A549 (cell line): ENCODE results near the gene P3R3URF. TPM values are rescaled to one million over a fixed set of nuclear protein-coding genes. Genes with fewer than 3 reads are reported as not detected.

ENCODE experiments used
- ATAC-seq, 2 experiments: fragments of 200-7000 bp in 1 of 2; fragments of >200 bp in 1 of 2; cut with Nextera tagmentation in 1 of 2; cut with Tn5 transposase in 1 of 2; 3 replicates each; pipeline versions ENCODE4 v1.8.0 to v1.9.1; 2018 to 2020; ENCODE audit warnings: mild to moderate bottlenecking in 1 of 2, moderate library complexity in 1 of 2
- CTCF ChIA-PET: fragments of 300-600 bp; sonication (Branson Sonifier 250); formaldehyde crosslinking; extraction: SDS; loops from one replicate; lab custom pipeline; 2021; ENCODE audit warnings: antibody characterized with exemption, inconsistent platforms; lab: Yijun Ruan, JAX
- POLR2A ChIA-PET: fragments of 350-600 bp; formaldehyde crosslinking; extraction: SDS; loops from one replicate; lab custom pipeline; 2021; ENCODE audit warnings: antibody characterized with exemption, inconsistent platforms; lab: Yijun Ruan, JAX
- DNase-seq, 2 experiments: peaks; one replicate each; pipeline versions ENCODE4 v3.0.0 to v3.0.0-alpha.2; 2011 to 2016; ENCODE audit warnings: low read depth in 1 of 2, low spot score in 1 of 2
- FAIRE-seq: peaks from 2 replicates; lab custom pipeline; 2011; peaks lifted over from hg19 to GRCh38; lab: Jason Lieb, UNC
- H3K27ac ChIP-seq, 2 experiments: fragments of >200 bp; sonication (Bioruptor Twin); formaldehyde crosslinking; 3 replicates each; pipeline ENCODE4 v1.5.1; 2016 to 2017
- H3K4me1 ChIP-seq: fragments of >200 bp; sonication (Bioruptor Twin); formaldehyde crosslinking; 3 replicates; pipeline ENCODE4 v1.6.1; 2016
- H3K4me2 ChIP-seq: fragments of >200 bp; sonication (Bioruptor Twin); formaldehyde crosslinking; 3 replicates; pipeline ENCODE4 v1.6.1; 2016
- H3K4me3 ChIP-seq: fragments of >200 bp; sonication (Bioruptor Twin); formaldehyde crosslinking; 3 replicates; pipeline ENCODE4 v1.5.1; 2016
- H3K9me3 ChIP-seq: fragments of >200 bp; sonication (Bioruptor Twin); formaldehyde crosslinking; 3 replicates; pipeline ENCODE4 v1.6.1; 2016
- BHLHE40 ChIP-seq: IDR thresholded peaks from 2 replicates; pipeline ENCODE4 v1.6.1; 2012; ENCODE audit warnings: low read depth, low read length, inconsistent platforms
- CBX8 ChIP-seq: fragments of 200-600 bp; sonication (generic); IDR thresholded peaks from 2 replicates; pipeline ENCODE4 v1.6.1; 2016
- CHD2 ChIP-seq: fragments of 150-350 bp; IDR thresholded peaks from 2 replicates; pipeline ENCODE4 v1.6.1; 2014; ENCODE audit warnings: low read length; ENCODE audit not compliant: partially characterized antibody
- CHD4 ChIP-seq: fragments of 200-600 bp; sonication (generic); IDR thresholded peaks from 2 replicates; pipeline ENCODE4 v1.6.1; 2016; ENCODE audit warnings: antibody characterized with exemption, mild to moderate bottlenecking, borderline replicate concordance
- CTCF ChIP-seq: fragments of >200 bp; sonication (Bioruptor Twin); formaldehyde crosslinking; IDR thresholded peaks from 3 replicates; pipeline ENCODE4 v1.5.1; 2016
- E2F6 ChIP-seq: IDR thresholded peaks from 2 replicates; pipeline ENCODE4 v1.6.1; 2012; ENCODE audit warnings: low read depth, borderline replicate concordance
- ESRRA ChIP-seq: fragments of 150-350 bp; IDR thresholded peaks from 2 replicates; pipeline ENCODE4 v1.6.1; 2014; ENCODE audit warnings: mild to moderate bottlenecking, low read length, borderline replicate concordance
- FOSB ChIP-seq: fragments of 250-450 bp; sonication (Bioruptor Pico); IDR thresholded peaks from 2 replicates; pipeline ENCODE4 v1.5.0; 2020; ENCODE audit warnings: mild to moderate bottlenecking, moderate library complexity
- FOXS1 ChIP-seq: fragments of 250-450 bp; sonication (Bioruptor Pico); IDR thresholded peaks from 2 replicates; pipeline ENCODE4 v1.5.0; 2020; ENCODE audit warnings: mild to moderate bottlenecking, moderate library complexity
- HEYL ChIP-seq: fragments of 250-450 bp; sonication (Bioruptor Pico); IDR thresholded peaks from 2 replicates; pipeline ENCODE4 v1.8.0; 2021; ENCODE audit warnings: mild to moderate bottlenecking, moderate library complexity
- KDM1A ChIP-seq: fragments of 200-600 bp; sonication (generic); IDR thresholded peaks from 2 replicates; pipeline ENCODE4 v1.6.1; 2016; ENCODE audit warnings: low read depth, mild to moderate bottlenecking
- KDM5A ChIP-seq: fragments of 200-600 bp; sonication (generic); IDR thresholded peaks from 2 replicates; pipeline ENCODE4 v1.6.1; 2016; ENCODE audit warnings: antibody characterized with exemption, mild to moderate bottlenecking
- MAZ ChIP-seq: fragments of 150-350 bp; IDR thresholded peaks from 2 replicates; pipeline ENCODE4 v1.6.1; 2014; ENCODE audit warnings: antibody characterized with exemption, low read depth, low read length, borderline replicate concordance
- NFE2L2 ChIP-seq: fragments of 150-350 bp; conservative IDR thresholded peaks from 2 replicates; pipeline ENCODE4 v1.6.1; 2014; ENCODE audit warnings: low read length
- NPAS2 ChIP-seq: fragments of 250-450 bp; sonication (Bioruptor Pico); IDR thresholded peaks from 2 replicates; pipeline ENCODE4 v1.8.0; 2022; ENCODE audit warnings: mild to moderate bottlenecking, moderate library complexity, borderline replicate concordance
- PBX3 ChIP-seq: IDR thresholded peaks from 2 replicates; pipeline ENCODE4 v1.6.1; 2012
- POLR2AphosphoS2 ChIP-seq: conservative IDR thresholded peaks from 2 replicates; pipeline ENCODE4 v1.6.1; 2012; ENCODE audit warnings: low read length, improper control_type of control experiment, inconsistent platforms
- RARB ChIP-seq: fragments of 250-450 bp; sonication (Bioruptor Pico); IDR thresholded peaks from 2 replicates; pipeline ENCODE4 v1.8.0; 2021; ENCODE audit warnings: mild to moderate bottlenecking, moderate library complexity
- RNF2 ChIP-seq: fragments of 200-600 bp; sonication (generic); IDR thresholded peaks from 2 replicates; pipeline ENCODE4 v1.6.1; 2016; ENCODE audit warnings: low read depth, mild to moderate bottlenecking, antibody characterized with exemption, moderate library complexity, borderline replicate concordance
- TP53 ChIP-seq: fragments of 250-450 bp; sonication (Bioruptor Pico); IDR thresholded peaks from 2 replicates; pipeline ENCODE4 v1.5.0; 2021; ENCODE audit warnings: mild to moderate bottlenecking, moderate library complexity
- WGBS: methylation state at CpG from one replicate; pipeline ENCODE4 v1.1.6; 2017; ENCODE audit errors: missing lambda C conversion rate; 5-methylcytosine and 5-hydroxymethylcytosine counted together
- polyA plus RNA-seq, 4 experiments: library from polyadenylated mRNA; depleted of rRNA in 3 of 4; stranded (reverse); fragments of >200 nt; fragmentation: RNase III in 1 of 4; extraction: RNeasy Plus Mini Kit Qiagen cat#74134 plus additional on column Dnase treatment in 1 of 4; gene quantifications; 2 replicates in 3 of 4; 3 replicates in 1 of 4; pipeline ENCODE4 v1.2.3, GENCODE V29; 2011 to 2017
- TF ChIP-seq, protein P1 (sequence below): IDR thresholded peaks from 2 replicates; pipeline ENCODE4 v1.6.1; 2012
- TF ChIP-seq, protein P2 (sequence below): fragments of >200 bp; sonication (Bioruptor Twin); formaldehyde crosslinking; IDR thresholded peaks from 2 replicates; pipeline ENCODE4 v1.6.1; 2016
- TF ChIP-seq, protein P3 (sequence below): fragments of 250-450 bp; sonication (Bioruptor Pico); IDR thresholded peaks from 2 replicates; pipeline ENCODE4 v1.5.0; 2021; ENCODE audit warnings: mild to moderate bottlenecking, moderate library complexity, borderline replicate concordance
- TF ChIP-seq, protein P4 (sequence below): fragments of 150-350 bp; IDR thresholded peaks from 2 replicates; pipeline ENCODE4 v1.6.1; 2014; ENCODE audit warnings: low read depth, mild to moderate bottlenecking, low read length

The P3R3URF gene
- polyA plus RNA-seq, 2 of the 4 experiments (the other 2 are of a cell fraction): not detected

GRCh38 chr1:46179138-46180081, 3.1 kb upstream of the P3R3URF start (continued):
- TF ChIP-seq ESRRA (no peak), CHD2 (no peak), CBX8 (no peak)
- TF ChIP-seq, protein P1, sequence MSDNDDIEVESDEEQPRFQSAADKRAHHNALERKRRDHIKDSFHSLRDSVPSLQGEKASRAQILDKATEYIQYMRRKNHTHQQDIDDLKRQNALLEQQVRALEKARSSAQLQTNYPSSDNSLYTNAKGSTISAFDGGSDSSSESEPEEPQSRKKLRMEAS: no peak

GRCh38 chr1:46175243-46175642, 1.0 kb downstream of the P3R3URF start:
- ChIA-PET POLR2A (interaction anchor here (1.3 kb wide), 1 partner anchor 43 kb away, joined by 3 read pairs; the partner anchor contains the start of gene PIK3R3), CTCF (interaction anchor here (0.7 to 14.4 kb wide), 2 partner anchors 139 to 215 kb away, joined by 3 to 181 read pairs; no protein-coding TSS in a partner anchor)
- no peak overlapping the region for H3K4me3 ChIP-seq
- H3K4me1 ChIP-seq: peaks cover 30% of the 10 kb centered on the region
- peak overlapping the region; percentile 41 to 55; a peak in 4 of 6 replicates for H3K27ac ChIP-seq
- DNase-seq: no peak
- peak overlapping the region; percentile 44; the same call in 1 of the 3 replicates for H3K4me2 ChIP-seq
- no peak for FAIRE-seq
- ATAC-seq: no peak
- H3K9me3 ChIP-seq: no peaks in the 10 kb centered on the region
- WGBS: 75% methylated on average over 3 of the region's 3 CpGs
- TF ChIP-seq, protein P2, sequence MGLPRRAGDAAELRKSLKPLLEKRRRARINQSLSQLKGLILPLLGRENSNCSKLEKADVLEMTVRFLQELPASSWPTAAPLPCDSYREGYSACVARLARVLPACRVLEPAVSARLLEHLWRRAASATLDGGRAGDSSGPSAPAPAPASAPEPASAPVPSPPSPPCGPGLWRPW: no peak

DNA sequence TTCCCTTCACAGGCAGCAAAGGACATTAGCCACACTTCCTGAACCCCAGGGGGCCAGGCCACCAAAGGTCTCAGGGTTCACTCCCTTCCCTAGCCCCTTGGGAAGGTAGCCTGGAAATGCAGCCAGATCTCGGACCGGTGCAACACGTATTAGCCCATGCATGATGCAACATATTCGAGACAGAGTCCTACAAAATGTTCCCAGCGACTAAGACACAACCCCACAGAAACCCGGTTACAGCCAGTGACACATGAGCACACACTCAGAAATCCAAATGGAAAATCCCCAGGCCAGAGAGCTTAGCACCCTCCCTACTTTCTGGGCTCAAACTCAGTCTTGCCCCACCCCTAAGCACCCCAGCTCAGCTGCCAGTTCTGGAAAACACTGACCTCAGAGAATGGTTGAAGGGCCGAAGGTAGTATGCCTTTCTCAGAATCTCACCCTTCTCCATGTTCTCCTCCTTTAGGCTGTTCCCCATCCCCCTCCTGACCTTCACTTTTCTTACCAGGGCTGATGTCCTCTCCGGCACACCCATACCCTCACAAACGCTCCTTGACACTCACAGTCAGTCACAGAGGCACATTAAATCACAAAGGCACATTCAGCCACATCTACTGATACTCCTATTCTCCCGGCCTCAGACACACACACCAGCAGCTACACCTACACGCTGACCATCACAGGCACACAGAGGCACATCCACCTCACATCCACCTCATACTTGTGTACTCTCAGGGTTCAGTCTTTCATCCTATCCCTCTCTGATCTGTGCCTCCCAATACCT, 1.6 kb downstream of the P3R3URF start, which contains the start of gene TSPAN1:
TSPAN1 (plus strand) TSS at position 640 of the 784 bp plus-strand sequence. CDS start 6,021 bp downstream, outside the sequence.
- Histone ChIP-seq H3K27ac (peak within 1 kb of the TSS; percentile 41 to 55; a peak in 4 of 6 replicates), H3K4me1 (peaks cover 25% of the 10 kb centered on the region), H3K4me3 (no peak within 1 kb of the TSS), H3K9me3 (no peaks in the 10 kb centered on the region), H3K4me2 (peak within 1 kb of the TSS; percentile 44)
- ATAC-seq: no peak
- POLR2A ChIA-PET: interaction anchor here (1.3 kb wide), 1 partner anchor 42 kb away, joined by 3 read pairs; the partner anchor contains the start of gene PIK3R3
- CTCF ChIA-PET: interaction anchor here (14.4 kb wide), 1 partner anchor 138 kb away, joined by 181 read pairs; no protein-coding TSS in a partner anchor
- no peak for FAIRE-seq
- TF ChIP-seq RNF2: no peak
- no peak for TF ChIP-seq NPAS2
- no peak for TF ChIP-seq BHLHE40
- TF ChIP-seq FOSB: no peak
- TF ChIP-seq PBX3: no peak
- TF ChIP-seq KDM1A: no peak
- TF ChIP-seq RARB: no peak
- no peak for TF ChIP-seq FOXS1
- TF ChIP-seq, protein P3, sequence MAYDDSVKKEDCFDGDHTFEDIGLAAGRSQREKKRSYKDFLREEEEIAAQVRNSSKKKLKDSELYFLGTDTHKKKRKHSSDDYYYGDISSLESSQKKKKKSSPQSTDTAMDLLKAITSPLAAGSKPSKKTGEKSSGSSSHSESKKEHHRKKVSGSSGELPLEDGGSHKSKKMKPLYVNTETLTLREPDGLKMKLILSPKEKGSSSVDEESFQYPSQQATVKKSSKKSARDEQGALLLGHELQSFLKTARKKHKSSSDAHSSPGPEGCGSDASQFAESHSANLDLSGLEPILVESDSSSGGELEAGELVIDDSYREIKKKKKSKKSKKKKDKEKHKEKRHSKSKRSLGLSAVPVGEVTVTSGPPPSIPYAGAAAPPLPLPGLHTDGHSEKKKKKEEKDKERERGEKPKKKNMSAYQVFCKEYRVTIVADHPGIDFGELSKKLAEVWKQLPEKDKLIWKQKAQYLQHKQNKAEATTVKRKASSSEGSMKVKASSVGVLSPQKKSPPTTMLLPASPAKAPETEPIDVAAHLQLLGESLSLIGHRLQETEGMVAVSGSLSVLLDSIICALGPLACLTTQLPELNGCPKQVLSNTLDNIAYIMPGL (CRISPR knock-in tag): no peak
- no peak for TF ChIP-seq TP53
- no peak for TF ChIP-seq MAZ
- TF ChIP-seq KDM5A: no peak
- no peak for TF ChIP-seq E2F6
- TF ChIP-seq, protein P4, sequence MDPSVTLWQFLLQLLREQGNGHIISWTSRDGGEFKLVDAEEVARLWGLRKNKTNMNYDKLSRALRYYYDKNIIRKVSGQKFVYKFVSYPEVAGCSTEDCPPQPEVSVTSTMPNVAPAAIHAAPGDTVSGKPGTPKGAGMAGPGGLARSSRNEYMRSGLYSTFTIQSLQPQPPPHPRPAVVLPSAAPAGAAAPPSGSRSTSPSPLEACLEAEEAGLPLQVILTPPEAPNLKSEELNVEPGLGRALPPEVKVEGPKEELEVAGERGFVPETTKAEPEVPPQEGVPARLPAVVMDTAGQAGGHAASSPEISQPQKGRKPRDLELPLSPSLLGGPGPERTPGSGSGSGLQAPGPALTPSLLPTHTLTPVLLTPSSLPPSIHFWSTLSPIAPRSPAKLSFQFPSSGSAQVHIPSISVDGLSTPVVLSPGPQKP: no peak
- TF ChIP-seq NFE2L2: no peak
- no peak for TF ChIP-seq CTCF
- no peak for TF ChIP-seq HEYL (CRISPR knock-in tag)
- no peak for TF ChIP-seq CHD4
- TF ChIP-seq CHD2: no peak
- no peak for TF ChIP-seq POLR2AphosphoS2
- WGBS: 67% methylated on average over 8 of the region's 11 CpGs
- DNase-seq: no peak
